ENCODE measurements around the gene PNMT. TPM values are rescaled to one million over a fixed set of nuclear protein-coding genes. Genes with fewer than 3 reads are reported as not detected.

PNMT gene
- polyA plus RNA-seq, 3 donors = not detected

GRCh38 chr17:39623356-39623950 lies 44.8 kb upstream of the PNMT start:
- Histone ChIP-seq H3K27ac (ENCODE audit: low read depth in 1 of 2, low read length in 2 of 2) (no peak overlapping the region), H3K9ac (ENCODE audit: insufficient read depth, low read length, poor library complexity, severe bottlenecking) (no peak overlapping the region), H4K20me1 (ENCODE audit: insufficient read depth, low read length) (no peaks in the 10 kb centered on the region), H3K36me3 (replicated peaks in 1 of 2; ENCODE audit: control insufficient read depth in 1 of 2, insufficient read depth in 2 of 2, low read length in 2 of 2) (no peaks in the 10 kb centered on the region), H3K4me2 (replicated peaks; ENCODE audit: extremely low read depth, low read length, poor library complexity, severe bottlenecking) (peak overlapping the region; percentile 7), H3K79me2 (ENCODE audit: insufficient read depth, low read length) (no peaks in the 10 kb centered on the region), H3K4me3 (replicated peaks in 1 of 3; ENCODE audit: low read depth in 2 of 3, low read length in 3 of 3) (no peak overlapping the region), H2AFZ (ENCODE audit: insufficient read depth, low read depth, low read length, poor library complexity, severe bottlenecking) (no peak overlapping the region), H3K27me3 (ENCODE audit: control insufficient read depth in 2 of 2, insufficient read depth in 2 of 2, low read length in 2 of 2) (peaks cover 16 to 65% of the 10 kb centered on the region in 2 donors), H3K4me1 (ENCODE audit: control insufficient read depth in 1 of 2, insufficient read depth in 2 of 2, low read length in 2 of 2) (peaks cover 12 to 22% of the 10 kb centered on the region in 2 donors), H3K9me3 (replicated peaks in 1 of 2; ENCODE audit: control insufficient read depth in 1 of 2, insufficient read depth in 1 of 2, low read length in 2 of 2) (no peaks in the 10 kb centered on the region)
- intact Hi-C loops (cut with micrococcal nuclease) = loop anchor here (2.0 to 5.0 kb wide), 6 partner anchors 31 to 131 kb away; partner anchors contain the start of genes MIEN1 (in 1 of the 2), PNMT (in 1 of the 2) and TCAP (in 1 of the 2)
- peak; percentile 76 to 82 (median 77) for DNase-seq
- no peaks in the 10 kb centered on the region for H3K36me3 Mint-ChIP-seq
- peaks cover 54 to 84% (median 75%) of the 10 kb centered on the region in 3 donors for H3K27me3 Mint-ChIP-seq (ENCODE audit: low read depth in 3 of 3)
- peak; percentile 94 for TF ChIP-seq CTCF (IDR thresholded peaks at IDR 0.05)
- H3K4me3 Mint-ChIP-seq = no peak overlapping the region
- peaks cover 0 to 11% (median 2%) of the 10 kb centered on the region in 7 donors for H3K9me3 Mint-ChIP-seq
- WGBS (ENCODE audit: insufficient coverage) = 9% methylated on average over 11 of the region's 16 CpGs
- no peak overlapping the region for H3K27ac Mint-ChIP-seq
- peaks cover 20% of the 10 kb centered on the region for H3K4me1 Mint-ChIP-seq

GRCh38 chr17:39624313-39624712 lies 43.9 kb upstream of the PNMT start:
- Histone ChIP-seq H3K27ac (ENCODE audit: low read depth in 1 of 2, low read length in 2 of 2) (no peak overlapping the region), H3K79me2 (ENCODE audit: insufficient read depth, low read length) (no peaks in the 10 kb centered on the region), H3K27me3 (ENCODE audit: control insufficient read depth in 2 of 2, insufficient read depth in 2 of 2, low read length in 2 of 2) (peaks cover 16 to 60% of the 10 kb centered on the region in 2 donors), H2AFZ (ENCODE audit: insufficient read depth, low read depth, low read length, poor library complexity, severe bottlenecking) (no peak overlapping the region), H3K4me1 (ENCODE audit: control insufficient read depth in 1 of 2, insufficient read depth in 2 of 2, low read length in 2 of 2) (peaks cover 9 to 22% of the 10 kb centered on the region in 2 donors), H3K9ac (ENCODE audit: insufficient read depth, low read length, poor library complexity, severe bottlenecking) (no peak overlapping the region), H4K20me1 (ENCODE audit: insufficient read depth, low read length) (no peaks in the 10 kb centered on the region), H3K4me2 (replicated peaks; ENCODE audit: extremely low read depth, low read length, poor library complexity, severe bottlenecking) (no peak overlapping the region), H3K4me3 (replicated peaks in 1 of 3; ENCODE audit: low read depth in 2 of 3, low read length in 3 of 3) (no peak overlapping the region), H3K9me3 (replicated peaks in 1 of 2; ENCODE audit: control insufficient read depth in 1 of 2, insufficient read depth in 1 of 2, low read length in 2 of 2) (no peaks in the 10 kb centered on the region), H3K36me3 (replicated peaks in 1 of 2; ENCODE audit: control insufficient read depth in 1 of 2, insufficient read depth in 2 of 2, low read length in 2 of 2) (no peaks in the 10 kb centered on the region)
- H3K9me3 Mint-ChIP-seq = peaks cover 0 to 11% (median 2%) of the 10 kb centered on the region in 7 donors
- no peaks in the 10 kb centered on the region for H3K36me3 Mint-ChIP-seq
- H3K4me1 Mint-ChIP-seq = peaks cover 18% of the 10 kb centered on the region
- no peak for TF ChIP-seq CTCF (IDR thresholded peaks at IDR 0.05)
- peak overlapping the region in 1 of 2 donors; percentile 11 for H3K4me3 Mint-ChIP-seq
- H3K27me3 Mint-ChIP-seq (ENCODE audit: low read depth in 3 of 3) = peaks cover 49 to 79% (median 72%) of the 10 kb centered on the region in 3 donors
- WGBS (ENCODE audit: insufficient coverage) = 94% methylated on average over 8 of the region's 8 CpGs
- intact Hi-C loops (cut with micrococcal nuclease) = loop anchor here (5.0 kb wide), 4 partner anchors 43 to 128 kb away; partner anchors contain the start of genes MIEN1 (in 1 of the 2), PNMT (in 1 of the 2) and TCAP (in 1 of the 2)
- no peak for DNase-seq
- no peak overlapping the region for H3K27ac Mint-ChIP-seq

All from CD14-positive monocyte (primary cell).